HPDE6-E6E7 (cell line): ENCODE data around the gene ACIN1.
A peak's percentile ranks its signal among the peaks of the same experiment; 100 is the strongest.

ENCODE experiments used
- DNase-seq: peaks from one replicate; pipeline ENCODE4 v3.0.0; 2011; ENCODE audit warnings: missing footprints; ENCODE audit errors: extremely low spot score

Gene ACIN1

GRCh38 chr14:23086565-23086964 lies 8.4 kb downstream of the ACIN1 start:
- DNase-seq = no peak

GRCh38 chr14:23085458-23085857 lies 9.5 kb downstream of the ACIN1 start:
- no peak for DNase-seq

GRCh38 chr14:23080474-23080873 lies 14.5 kb downstream of the ACIN1 start:
- DNase-seq = no peak

- no peak for DNase-seq
Observed at GRCh38 chr14:23079716-23080115, 15.2 kb downstream of the ACIN1 start.

GRCh38 chr14:23078692-23079116 lies 16.2 kb downstream of the ACIN1 start:
- peak; percentile 66 for DNase-seq

- no peak for DNase-seq
Observed at GRCh38 chr14:23077962-23078361, 17.0 kb downstream of the ACIN1 start.

- DNase-seq = no peak
Observed at GRCh38 chr14:23076785-23077408, 18.0 kb downstream of the ACIN1 start.

- no peak for DNase-seq
Observed at GRCh38 chr14:23074906-23075305, 20.0 kb downstream of the ACIN1 start.

GRCh38 chr14:23071921-23072539 lies 22.9 kb downstream of the ACIN1 start:
- DNase-seq = no peak

- DNase-seq = peak; percentile 95
Observed at GRCh38 chr14:23071244-23071920, 23.6 kb downstream of the ACIN1 start.

GRCh38 chr14:23070262-23071129 lies 24.4 kb downstream of the ACIN1 start:
- DNase-seq = no peak

- DNase-seq = no peak
Observed at GRCh38 chr14:23069413-23069806, 25.5 kb downstream of the ACIN1 start.

GRCh38 chr14:23068789-23069412 lies 26.0 kb downstream of the ACIN1 start:
- DNase-seq = peak; percentile 91

GRCh38 chr14:23067847-23068788 lies 26.8 kb downstream of the ACIN1 start:
- DNase-seq = no peak

- DNase-seq = no peak
Observed at GRCh38 chr14:23066855-23067744, 27.8 kb downstream of the ACIN1 start.

GRCh38 chr14:23066368-23066767 lies 28.6 kb downstream of the ACIN1 start:
- no peak for DNase-seq

- no peak for DNase-seq
Observed at GRCh38 chr14:23063601-23064000, 31.3 kb downstream of the ACIN1 start.

- DNase-seq = peak; percentile 84
Observed at GRCh38 chr14:23062002-23062401, 32.9 kb downstream of the ACIN1 start.

- no peak for DNase-seq
Observed at GRCh38 chr14:23060536-23061260, 34.2 kb downstream of the ACIN1 start.
